SK-N-SH treated with all-trans-retinoic acid at 6 μM for 48 hours (cell line): Measurements from ENCODE around the gene APAF1.

Source experiments
- BACH2 ChIP-seq: fragments of 250-450 bp; sonication (Bioruptor Pico); IDR thresholded peaks from 2 replicates; pipeline ENCODE4 v1.9.0; 2021; ENCODE audit warnings: mild to moderate bottlenecking, borderline replicate concordance
- OSR1 ChIP-seq: fragments of 250-450 bp; sonication (Bioruptor Pico); IDR thresholded peaks from 2 replicates; pipeline ENCODE4 v1.8.0; 2022; ENCODE audit warnings: moderate library complexity, mild to moderate bottlenecking, inconsistent platforms
- TOX ChIP-seq: fragments of 250-450 bp; sonication (Bioruptor Pico); IDR thresholded peaks from 2 replicates; pipeline ENCODE4 v1.8.0; 2021; ENCODE audit warnings: mild to moderate bottlenecking, moderate library complexity, borderline replicate concordance
- ZC3H10 ChIP-seq: fragments of 250-450 bp; sonication (Bioruptor Pico); IDR thresholded peaks from 2 replicates; pipeline ENCODE4 v1.5.1; 2021; ENCODE audit warnings: mild to moderate bottlenecking, moderate library complexity
- ZFP3 ChIP-seq: fragments of 250-450 bp; sonication (Bioruptor Pico); IDR thresholded peaks from 2 replicates; pipeline ENCODE4 v1.5.0; 2020; ENCODE audit warnings: mild to moderate bottlenecking, moderate library complexity
- ZNF70 ChIP-seq: fragments of 450-650 bp; formaldehyde crosslinking; IDR thresholded peaks from 2 replicates; pipeline ENCODE4 v1.5.0; 2020; ENCODE audit warnings: mild to moderate bottlenecking, moderate library complexity

DNA sequence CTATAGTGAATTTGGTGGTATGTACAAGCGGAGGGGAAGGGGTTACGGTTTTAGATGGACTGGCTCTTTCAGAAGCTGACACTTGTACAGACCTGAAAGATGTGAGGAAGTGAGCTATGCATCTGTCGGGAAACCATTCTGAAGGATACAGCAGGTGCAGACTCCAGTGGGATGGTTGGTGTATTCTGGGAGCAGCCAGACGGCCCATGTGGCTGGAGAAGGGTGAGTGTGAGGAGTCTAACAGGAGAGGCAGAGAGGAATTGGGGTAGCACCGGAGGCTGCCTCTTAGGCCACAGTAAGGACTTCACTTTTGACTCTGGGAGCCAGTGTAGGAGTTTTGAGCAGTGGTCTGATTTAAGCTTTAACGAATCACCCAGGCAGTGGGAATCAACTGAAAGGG lies 90.7 kb downstream of the APAF1 start:
- no peak for TF ChIP-seq OSR1 (CRISPR knock-in tag)
- no peak for TF ChIP-seq ZFP3 (CRISPR knock-in tag)
- no peak for TF ChIP-seq ZC3H10
- no peak for TF ChIP-seq ZNF70 (CRISPR knock-in tag)
- TF ChIP-seq TOX (CRISPR knock-in tag), result no peak
- no peak for TF ChIP-seq BACH2 (CRISPR knock-in tag)
